Right ventricle myocardium inferior (tissue), 1 donor: ENCODE data around the gene SBK2. TPM values are rescaled to one million over a fixed set of nuclear protein-coding genes. Genes with fewer than 3 reads are reported as not detected.
A peak's percentile ranks its signal among the peaks of the same experiment; 100 is the strongest.
"Not testable (repeated sequence)": the region's sequence is repeated elsewhere in the genome, so short reads cannot be mapped to it uniquely, and the experiment has no call there.

Experiments used
- ATAC-seq: fragments of 200-7000 bp; cut with Tn5 transposase; one replicate; pipeline ENCODE4 v1.9.1; 2020; ENCODE audit warnings: mild to moderate bottlenecking, moderate library complexity
- DNase-seq: peaks from one replicate; pipeline ENCODE4 v3.0.0; 2021; ENCODE audit errors: missing footprints
- intact Hi-C: fragments of 100-400 bp; cut with DNase I; formaldehyde crosslinking; loops from one replicate; pipeline ENCODE4 v1.11.0; 2022
- total RNA-seq: library from RNA; stranded (reverse); fragmentation: NEBNext Ultra II Directional; extraction: Animal tissue kit (Norgen Biotek cat#: 25700); gene quantifications from one replicate; pipeline ENCODE4 v1.2.1, GENCODE V29; 2021
- donor health status: DM: no; HTN: yes; CAD: no; lungs with severe emphysema.

The SBK2 gene
- total RNA-seq, 1 donor from 2014 or later, result 12.7 TPM

- intact Hi-C loops, result no loop called here
- DNase-seq (no peak), ATAC-seq (no peak)
These were observed 16.1 kb downstream of the SBK2 start for GRCh38 chr19:55520691-55521292.

- intact Hi-C loops, result loop anchor here (5.0 kb wide), 1 partner anchor 63 kb away; the partner anchor contains the start of gene ZNF579
- DNase-seq, result no peak
- no peak for ATAC-seq
These were observed 17.3 kb downstream of the SBK2 start for GRCh38 chr19:55519451-55520311.

DNA sequence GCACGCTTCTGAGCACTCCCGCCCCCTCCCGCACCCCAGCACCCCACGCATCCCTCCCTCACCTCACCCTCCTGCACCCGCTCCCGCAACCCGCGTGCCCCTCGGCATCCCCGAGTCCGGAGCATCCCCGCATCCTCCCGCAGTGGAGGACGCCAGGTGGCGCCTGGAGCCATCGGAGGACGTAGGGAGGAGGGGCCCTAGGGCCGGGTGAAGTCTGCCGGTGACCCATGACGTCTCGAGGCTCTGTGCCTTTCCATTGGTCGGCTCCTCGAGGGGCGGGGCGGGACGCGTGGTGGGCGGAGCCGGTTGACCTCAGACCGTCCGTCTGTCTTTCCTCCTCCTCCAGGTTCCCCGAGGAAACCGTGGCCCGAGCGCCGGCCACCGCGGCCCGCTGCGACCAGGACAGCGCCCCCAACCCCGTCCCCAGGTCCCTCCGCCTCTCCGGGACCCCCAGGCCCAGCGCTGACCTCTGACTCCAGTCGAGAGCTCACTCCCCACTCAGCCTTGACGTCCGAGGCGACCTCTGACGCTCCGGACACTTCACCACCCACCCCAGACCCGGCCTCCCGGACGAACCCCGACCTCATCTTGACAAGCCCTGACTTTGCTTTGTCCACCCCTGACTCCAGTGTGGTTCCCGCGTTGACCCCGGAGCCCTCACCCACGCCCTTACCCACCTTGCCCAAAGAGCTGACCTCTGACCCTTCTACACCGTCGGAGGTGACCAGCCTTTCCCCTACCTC is 19.9 kb downstream of the SBK2 start:
- DNase-seq, result peak; percentile 95

DNA sequence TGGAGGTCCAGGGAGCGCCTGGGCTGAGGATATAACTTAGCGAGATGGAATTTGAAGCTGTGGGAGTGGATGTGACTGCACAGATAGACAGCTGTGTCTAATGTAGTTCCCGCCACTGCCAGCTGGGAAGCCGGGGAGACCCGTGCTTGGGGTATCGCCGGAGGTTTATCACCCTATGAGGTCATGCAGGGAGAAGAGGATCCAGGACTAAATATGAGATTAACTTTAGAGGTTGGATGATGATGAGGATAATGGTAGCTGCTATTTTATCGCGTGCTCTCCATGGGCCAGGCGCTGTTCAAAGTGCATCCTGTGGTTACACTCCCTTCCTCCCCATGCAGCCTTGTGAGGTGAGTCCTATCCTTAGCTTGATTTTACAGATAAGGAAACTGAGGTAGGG is 28.8 kb downstream of the SBK2 start:
- no peak for DNase-seq
- no peak for ATAC-seq
- intact Hi-C loops, result no loop called here

More for the DNA sequence above, 19.9 kb downstream of the SBK2 start:
- ATAC-seq, result peak; percentile 98
- intact Hi-C loops, result loop anchor here (1.0 to 5.0 kb wide), 4 partner anchors 20 to 115 kb away; partner anchors contain the start of genes SBK2 and ZNF579

- intact Hi-C loops, result loop anchor here (2.0 to 5.0 kb wide), 3 partner anchors 38 to 364 kb away; no protein-coding TSS in a partner anchor
- ATAC-seq, result no peak
These were observed 32.0 kb downstream of the SBK2 start for GRCh38 chr19:55504981-55505380.

GRCh38 chr19:55504252-55504603 is 32.7 kb downstream of the SBK2 start:
- ATAC-seq (no peak), DNase-seq (no peak)
- intact Hi-C loops, result loop anchor here (2.0 to 5.0 kb wide), 3 partner anchors 37 to 363 kb away; no protein-coding TSS in a partner anchor

More at GRCh38 chr19:55504981-55505380, 32.0 kb downstream of the SBK2 start:
- no peak for DNase-seq

GRCh38 chr19:55503502-55504251 is 33.3 kb downstream of the SBK2 start:
- intact Hi-C loops, result loop anchor here (2.0 to 5.0 kb wide), 3 partner anchors 37 to 363 kb away; no protein-coding TSS in a partner anchor
- ATAC-seq, result peak; percentile 95
- peak; percentile 95 for DNase-seq

DNA sequence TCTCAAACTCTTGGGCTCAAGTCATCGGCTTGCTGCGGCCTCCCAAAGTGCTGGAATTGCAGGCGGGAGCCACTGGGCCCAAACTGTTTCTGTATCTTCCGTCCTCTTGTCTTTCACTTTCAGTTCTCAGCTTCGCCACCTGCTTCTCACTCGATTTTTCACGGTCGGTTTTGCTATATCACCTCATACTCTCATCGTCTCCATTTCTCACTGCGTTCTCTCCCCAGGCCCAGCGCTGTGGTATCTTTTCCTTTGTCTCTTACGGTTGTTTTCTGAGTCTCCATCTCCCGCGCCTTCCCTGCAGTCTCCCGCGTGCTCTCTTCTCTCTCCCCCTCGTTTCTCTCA is 33.8 kb downstream of the SBK2 start:
- intact Hi-C loops, result loop anchor here (5.0 kb wide), 1 partner anchor 211 kb away; no protein-coding TSS in a partner anchor
- DNase-seq (no peak), ATAC-seq (no peak)

DNA sequence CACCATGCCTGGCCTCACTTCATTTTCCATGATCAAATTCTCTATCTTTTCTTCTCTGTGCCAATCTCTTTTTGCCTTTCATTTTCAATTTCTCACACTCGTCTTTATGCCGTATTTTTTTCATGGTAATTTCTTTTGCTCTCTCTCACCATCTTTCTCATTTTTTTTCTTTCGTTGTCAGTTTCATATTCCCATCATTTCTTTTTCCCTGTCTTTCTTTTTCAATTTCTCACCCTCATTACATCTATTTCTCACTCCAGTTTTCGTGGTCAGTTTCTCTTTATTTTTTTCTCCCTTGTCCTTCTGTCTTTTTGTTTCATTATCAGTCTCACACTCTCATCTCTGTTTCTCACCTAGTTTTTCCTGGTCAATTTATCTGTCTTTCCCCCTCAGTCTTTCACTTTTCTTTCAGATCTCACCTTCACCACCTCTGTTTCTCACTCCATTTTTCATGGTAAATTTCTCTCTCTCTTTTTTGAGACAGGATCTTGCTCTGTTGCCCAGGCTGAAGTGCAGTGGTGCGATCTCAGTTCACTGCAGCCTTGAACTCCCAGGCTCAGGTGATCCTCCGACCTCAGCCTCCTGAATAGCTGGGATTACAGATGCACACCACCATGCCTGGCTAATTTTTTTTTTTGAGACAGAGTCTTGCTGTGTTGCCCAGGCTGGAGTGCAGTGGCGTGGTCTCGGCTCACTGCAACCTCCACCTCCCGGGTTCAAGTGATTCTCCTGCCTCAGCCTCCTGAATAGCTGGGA is 34.6 kb downstream of the SBK2 start:
- DNase-seq, result no peak
- intact Hi-C loops, result loop anchor here (5.0 kb wide), 1 partner anchor 210 kb away; no protein-coding TSS in a partner anchor
- no peak for ATAC-seq

- no peak for DNase-seq
- intact Hi-C loops, result loop anchor here (5.0 kb wide), 1 partner anchor 208 kb away; no protein-coding TSS in a partner anchor
These were observed 36.5 kb downstream of the SBK2 start for GRCh38 chr19:55500368-55500952.

GRCh38 chr19:55498246-55498840 is 38.6 kb downstream of the SBK2 start:
- DNase-seq (no peak), ATAC-seq (no peak)
- intact Hi-C loops, result no loop called here

More at GRCh38 chr19:55500368-55500952, 36.5 kb downstream of the SBK2 start:
- ATAC-seq, result no peak

DNA sequence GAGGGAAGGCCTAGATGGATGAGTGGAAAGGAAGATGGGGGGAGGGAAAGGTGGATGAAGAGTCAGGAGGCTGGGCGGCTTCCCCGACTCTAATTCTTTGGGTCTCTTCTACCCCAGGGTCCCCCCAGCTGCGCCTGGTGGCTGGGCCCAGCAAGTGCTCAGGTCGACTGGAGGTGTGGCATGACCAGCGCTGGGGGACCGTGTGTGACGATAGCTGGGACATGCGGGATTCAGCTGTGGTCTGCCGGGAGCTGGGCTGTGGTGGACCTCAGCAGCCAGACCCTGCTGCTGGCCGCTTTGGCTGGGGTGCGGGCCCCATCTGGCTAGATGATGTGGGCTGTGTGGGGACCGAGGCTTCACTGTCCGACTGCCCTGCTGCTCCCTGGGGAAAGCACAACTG is 39.2 kb downstream of the SBK2 start:
- peak; percentile 65 for DNase-seq
- ATAC-seq, result no peak
- intact Hi-C loops, result no loop called here

GRCh38 chr19:55496820-55497219 is 40.1 kb downstream of the SBK2 start:
- DNase-seq, result peak; percentile 37
- intact Hi-C loops, ATAC-seq: not testable (repeated sequence)

GRCh38 chr19:55495646-55496349 is 41.1 kb downstream of the SBK2 start:
- DNase-seq, result peak; percentile 20
- no peak for ATAC-seq
- intact Hi-C loops, result no loop called here

- intact Hi-C loops, result no loop called here
- ATAC-seq (peak; percentile 73), DNase-seq (peak; percentile 86)
These were observed 42.7 kb downstream of the SBK2 start for GRCh38 chr19:55494172-55494761.

- intact Hi-C loops, result no loop called here
- DNase-seq (peak; percentile 64), ATAC-seq (peak; percentile 3)
These were observed 43.2 kb downstream of the SBK2 start for GRCh38 chr19:55493645-55494171.
